ENCODE data around the gene GAGE12E. TPM values are rescaled to one million over a fixed set of nuclear protein-coding genes. Genes with fewer than 3 reads are reported as not detected.
"Not testable (repeated sequence)": the region's sequence is repeated elsewhere in the genome, so short reads cannot be mapped to it uniquely, and the experiment has no call there.

GAGE12E gene
- total and polyA plus RNA-seq, 12 donors, result not detected

- H3K27me3 ChIP-seq; H3K27ac ChIP-seq; ATAC-seq; DNase-seq; H3K4me1 ChIP-seq; H3K9me3 ChIP-seq; H3K4me3 ChIP-seq; intact Hi-C loops (cut with DNase I); H3K36me3 ChIP-seq: not testable (repeated sequence)
- no CpG with 5 or more reads among the region's 16 CpGs for WGBS, 2 donors
These were observed 47.6 kb downstream of the GAGE12E start, which contains the start of gene GAGE1 for GRCh38 chrX:49598720-49599119. TSS of gene GAGE1 (plus strand) at chrX:49599020. CDS start at chrX:49600175, 1,155 bp downstream.

Other genes starting within 250 kb of the GAGE12E start
- gene GAGE10, start 247.6 kb upstream of the GAGE12E start, total RNA-seq, result not detected
- not detected for gene GAGE10, start 247.6 kb upstream of the GAGE12E start, polyA plus RNA-seq
- not detected for gene GAGE12J, start 229.3 kb upstream of the GAGE12E start, total RNA-seq
- gene GAGE12J, start 229.3 kb upstream of the GAGE12E start, polyA plus RNA-seq, result not detected
- gene GAGE13, start 219.7 kb upstream of the GAGE12E start, total RNA-seq, result not detected
- gene GAGE13, start 219.7 kb upstream of the GAGE12E start, polyA plus RNA-seq, result not detected
- gene GAGE12C, start 19.1 kb upstream of the GAGE12E start, total RNA-seq, result not detected
- not detected for gene GAGE12C, start 19.1 kb upstream of the GAGE12E start, polyA plus RNA-seq
- not detected for gene GAGE12D, start 9.6 kb upstream of the GAGE12E start, total RNA-seq
- gene GAGE12D, start 9.6 kb upstream of the GAGE12E start, polyA plus RNA-seq, result not detected
- not detected for gene GAGE12F, start 9.6 kb downstream of the GAGE12E start, total RNA-seq
- not detected for gene GAGE12F, start 9.6 kb downstream of the GAGE12E start, polyA plus RNA-seq
- not detected for gene GAGE12G, start 19.1 kb downstream of the GAGE12E start, total RNA-seq
- gene GAGE12G, start 19.1 kb downstream of the GAGE12E start, polyA plus RNA-seq, result not detected
- not detected for gene GAGE12H, start 28.7 kb downstream of the GAGE12E start, total RNA-seq
- not detected for gene GAGE12H, start 28.7 kb downstream of the GAGE12E start, polyA plus RNA-seq
- gene GAGE2A, start 38.2 kb downstream of the GAGE12E start, total RNA-seq, result not detected
- gene GAGE2A, start 38.2 kb downstream of the GAGE12E start, polyA plus RNA-seq, result not detected
- gene GAGE1, start 47.7 kb downstream of the GAGE12E start, total RNA-seq, result not detected
- gene GAGE1, start 47.7 kb downstream of the GAGE12E start, polyA plus RNA-seq, result not detected
- gene PAGE1, start 144.7 kb downstream of the GAGE12E start, total RNA-seq, result not detected
- not detected for gene PAGE1, start 144.7 kb downstream of the GAGE12E start, polyA plus RNA-seq

All from heart right ventricle (tissue), 16 donors.